Thyroid gland (tissue), 4 donors: ENCODE data around the gene SLC6A9.

Experiments used
- POLR2A ChIP-seq, 2 donors: fragments of 450-650 bp; IDR thresholded peaks; one replicate each; pipeline ENCODE4 v1.6.1; 2017; ENCODE audit warnings: antibody characterized with exemption in 2 of 2, mild to moderate bottlenecking in 2 of 2, moderate library complexity in 1 of 2
- TF ChIP-seq, protein P1 (sequence below), 6 experiments: fragments of 200-600 bp in 3 of 6; fragments of 450-650 bp in 3 of 6; sonication (generic) in 3 of 6; IDR thresholded peaks; one replicate each; pipeline ENCODE4 v1.5.1; 2016 to 2019; ENCODE audit warnings: antibody characterized with exemption in 6 of 6, mild to moderate bottlenecking in 2 of 6, inconsistent platforms in 1 of 6, moderate library complexity in 1 of 6

DNA sequence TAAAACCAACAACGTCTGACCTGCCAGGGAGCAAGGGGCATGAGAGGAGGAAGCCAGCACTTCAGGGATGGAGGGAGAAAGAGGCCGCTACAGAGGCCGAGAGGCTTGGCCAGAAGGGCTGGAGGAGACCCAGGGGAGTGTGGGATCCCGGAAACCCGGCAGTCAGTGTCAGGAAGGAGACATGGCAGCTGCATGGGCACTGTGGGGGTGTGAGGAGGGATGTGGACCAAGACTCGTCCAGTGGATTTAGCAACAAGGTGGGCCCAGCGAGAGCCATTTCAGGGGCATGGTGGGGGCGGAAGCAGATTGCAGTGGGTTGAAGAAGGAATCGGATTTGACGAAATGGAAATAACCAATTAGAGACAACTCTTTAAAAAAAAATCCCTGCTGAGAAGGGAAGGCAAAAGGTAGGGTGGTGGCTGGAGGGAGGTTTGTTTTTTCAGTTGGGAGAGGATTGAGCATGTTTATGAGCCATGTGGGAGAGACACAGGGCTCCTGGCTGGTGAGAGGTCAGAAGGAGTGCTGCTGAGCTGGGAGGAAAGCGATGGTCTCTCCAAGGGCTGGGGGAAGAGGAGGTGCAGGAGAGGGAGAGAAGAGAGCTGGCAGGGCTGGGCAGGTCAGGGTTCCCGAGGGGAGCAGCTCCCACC is 47.9 kb downstream of the SLC6A9 start:
- TF ChIP-seq POLR2A (IDR thresholded peaks at IDR 0.05) = no peak
- TF ChIP-seq, protein P1, sequence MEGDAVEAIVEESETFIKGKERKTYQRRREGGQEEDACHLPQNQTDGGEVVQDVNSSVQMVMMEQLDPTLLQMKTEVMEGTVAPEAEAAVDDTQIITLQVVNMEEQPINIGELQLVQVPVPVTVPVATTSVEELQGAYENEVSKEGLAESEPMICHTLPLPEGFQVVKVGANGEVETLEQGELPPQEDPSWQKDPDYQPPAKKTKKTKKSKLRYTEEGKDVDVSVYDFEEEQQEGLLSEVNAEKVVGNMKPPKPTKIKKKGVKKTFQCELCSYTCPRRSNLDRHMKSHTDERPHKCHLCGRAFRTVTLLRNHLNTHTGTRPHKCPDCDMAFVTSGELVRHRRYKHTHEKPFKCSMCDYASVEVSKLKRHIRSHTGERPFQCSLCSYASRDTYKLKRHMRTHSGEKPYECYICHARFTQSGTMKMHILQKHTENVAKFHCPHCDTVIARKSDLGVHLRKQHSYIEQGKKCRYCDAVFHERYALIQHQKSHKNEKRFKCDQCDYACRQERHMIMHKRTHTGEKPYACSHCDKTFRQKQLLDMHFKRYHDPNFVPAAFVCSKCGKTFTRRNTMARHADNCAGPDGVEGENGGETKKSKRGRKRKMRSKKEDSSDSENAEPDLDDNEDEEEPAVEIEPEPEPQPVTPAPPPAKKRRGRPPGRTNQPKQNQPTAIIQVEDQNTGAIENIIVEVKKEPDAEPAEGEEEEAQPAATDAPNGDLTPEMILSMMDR (IDR thresholded peaks at IDR 0.05) = no peak
